Stimulated activated CD4-positive, alpha-beta T cell treated with anti-CD3 and anti-CD28 coated beads, Interleukin-1b, Interleukin-23, amount 100 ng/mL, for 48 hours (primary cell): Measurements from ENCODE around the gene KCNIP4.
A peak's percentile ranks its signal among the peaks of the same experiment; 100 is the strongest.

ENCODE experiments used
- DNase-seq: peaks from one replicate; pipeline ENCODE4 v3.0.0-alpha.2; 2020

KCNIP4 gene

GRCh38 chr4:21835712-21836111 lies 112.9 kb downstream of the KCNIP4 start:
- no peak for DNase-seq

- no peak for DNase-seq
These were observed 118.3 kb downstream of the KCNIP4 start for GRCh38 chr4:21830272-21830671.

GRCh38 chr4:21827575-21827974 lies 121.0 kb downstream of the KCNIP4 start:
- no peak for DNase-seq

- no peak for DNase-seq
These were observed 122.5 kb downstream of the KCNIP4 start for GRCh38 chr4:21826071-21826470.

- no peak for DNase-seq
These were observed 129.5 kb downstream of the KCNIP4 start for GRCh38 chr4:21819086-21819485.

- DNase-seq = no peak
These were observed 132.8 kb downstream of the KCNIP4 start for GRCh38 chr4:21815651-21816377.

GRCh38 chr4:21811565-21811964 lies 137.0 kb downstream of the KCNIP4 start:
- no peak for DNase-seq

- no peak for DNase-seq
These were observed 141.6 kb downstream of the KCNIP4 start for GRCh38 chr4:21806991-21807390.

GRCh38 chr4:21802406-21802805 lies 146.2 kb downstream of the KCNIP4 start:
- DNase-seq = no peak

- DNase-seq = no peak
These were observed 146.7 kb downstream of the KCNIP4 start for GRCh38 chr4:21801661-21802385.

GRCh38 chr4:21795091-21795490 lies 153.5 kb downstream of the KCNIP4 start:
- peak; percentile 3 for DNase-seq

GRCh38 chr4:21792736-21793135 lies 155.8 kb downstream of the KCNIP4 start:
- no peak for DNase-seq

GRCh38 chr4:21790438-21791029 lies 158.0 kb downstream of the KCNIP4 start:
- DNase-seq = no peak

GRCh38 chr4:21780148-21780547 lies 168.4 kb downstream of the KCNIP4 start:
- DNase-seq = no peak

- DNase-seq = no peak
These were observed 169.9 kb downstream of the KCNIP4 start for GRCh38 chr4:21778702-21779101.

GRCh38 chr4:21775703-21776102 lies 172.9 kb downstream of the KCNIP4 start:
- no peak for DNase-seq

- DNase-seq = no peak
These were observed 179.0 kb downstream of the KCNIP4 start for GRCh38 chr4:21769404-21770147.

- DNase-seq = no peak
These were observed 179.9 kb downstream of the KCNIP4 start for GRCh38 chr4:21768349-21769310.

GRCh38 chr4:21765810-21766407 lies 182.7 kb downstream of the KCNIP4 start:
- peak; percentile 6 for DNase-seq

GRCh38 chr4:21763855-21764254 lies 184.7 kb downstream of the KCNIP4 start:
- DNase-seq = no peak

- DNase-seq = no peak
These were observed 191.3 kb downstream of the KCNIP4 start for GRCh38 chr4:21757248-21757647.
